Measurements from ENCODE around the gene SDK1. TPM values are rescaled to one million over a fixed set of nuclear protein-coding genes. Genes with fewer than 3 reads are reported as not detected.

Gene SDK1
- total and polyA plus RNA-seq, 4 donors: 0.12 to 0.47 (median 0.36) TPM

DNA sequence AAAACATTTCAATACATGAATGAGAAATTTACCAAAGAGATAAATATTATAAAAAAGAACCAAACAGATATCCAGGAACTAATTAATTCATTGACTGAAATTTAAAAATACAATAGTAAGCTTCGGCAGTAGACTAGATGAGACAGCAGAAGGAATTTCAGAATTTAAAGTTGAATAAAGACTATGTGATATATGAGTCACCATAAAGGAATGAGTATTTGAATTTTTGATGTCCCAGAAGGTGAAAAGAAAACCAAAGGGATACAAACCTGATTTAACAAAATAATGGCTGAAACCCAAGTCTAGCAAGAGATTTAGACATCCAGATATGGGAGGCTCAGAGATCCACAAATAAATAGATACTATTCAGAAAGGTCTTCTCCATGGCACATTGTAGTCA, 757.1 kb downstream of the SDK1 start:
- TF ChIP-seq FOXA1 (IDR thresholded peaks at IDR 0.05) (no peak), TAF1 (conservative IDR thresholded peaks at IDR 0.05) (no peak), FOXA2 (IDR thresholded peaks at IDR 0.05) (no peak), EGR1 (IDR thresholded peaks at IDR 0.05; ENCODE audit: low read depth in 2 of 2) (no peak), ATF3 (IDR thresholded peaks at IDR 0.05) (no peak), HNF4G (IDR thresholded peaks at IDR 0.05) (no peak), ZBTB33 (IDR thresholded peaks at IDR 0.05) (no peak), RXRA (IDR thresholded peaks at IDR 0.05) (no peak), YY1 (IDR thresholded peaks at IDR 0.05) (no peak), HNF4A (conservative IDR thresholded peaks at IDR 0.05) (no peak)
- TF ChIP-seq, protein P1, sequence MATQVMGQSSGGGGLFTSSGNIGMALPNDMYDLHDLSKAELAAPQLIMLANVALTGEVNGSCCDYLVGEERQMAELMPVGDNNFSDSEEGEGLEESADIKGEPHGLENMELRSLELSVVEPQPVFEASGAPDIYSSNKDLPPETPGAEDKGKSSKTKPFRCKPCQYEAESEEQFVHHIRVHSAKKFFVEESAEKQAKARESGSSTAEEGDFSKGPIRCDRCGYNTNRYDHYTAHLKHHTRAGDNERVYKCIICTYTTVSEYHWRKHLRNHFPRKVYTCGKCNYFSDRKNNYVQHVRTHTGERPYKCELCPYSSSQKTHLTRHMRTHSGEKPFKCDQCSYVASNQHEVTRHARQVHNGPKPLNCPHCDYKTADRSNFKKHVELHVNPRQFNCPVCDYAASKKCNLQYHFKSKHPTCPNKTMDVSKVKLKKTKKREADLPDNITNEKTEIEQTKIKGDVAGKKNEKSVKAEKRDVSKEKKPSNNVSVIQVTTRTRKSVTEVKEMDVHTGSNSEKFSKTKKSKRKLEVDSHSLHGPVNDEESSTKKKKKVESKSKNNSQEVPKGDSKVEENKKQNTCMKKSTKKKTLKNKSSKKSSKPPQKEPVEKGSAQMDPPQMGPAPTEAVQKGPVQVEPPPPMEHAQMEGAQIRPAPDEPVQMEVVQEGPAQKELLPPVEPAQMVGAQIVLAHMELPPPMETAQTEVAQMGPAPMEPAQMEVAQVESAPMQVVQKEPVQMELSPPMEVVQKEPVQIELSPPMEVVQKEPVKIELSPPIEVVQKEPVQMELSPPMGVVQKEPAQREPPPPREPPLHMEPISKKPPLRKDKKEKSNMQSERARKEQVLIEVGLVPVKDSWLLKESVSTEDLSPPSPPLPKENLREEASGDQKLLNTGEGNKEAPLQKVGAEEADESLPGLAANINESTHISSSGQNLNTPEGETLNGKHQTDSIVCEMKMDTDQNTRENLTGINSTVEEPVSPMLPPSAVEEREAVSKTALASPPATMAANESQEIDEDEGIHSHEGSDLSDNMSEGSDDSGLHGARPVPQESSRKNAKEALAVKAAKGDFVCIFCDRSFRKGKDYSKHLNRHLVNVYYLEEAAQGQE (IDR thresholded peaks at IDR 0.05): no peak
- TF ChIP-seq, protein P2, sequence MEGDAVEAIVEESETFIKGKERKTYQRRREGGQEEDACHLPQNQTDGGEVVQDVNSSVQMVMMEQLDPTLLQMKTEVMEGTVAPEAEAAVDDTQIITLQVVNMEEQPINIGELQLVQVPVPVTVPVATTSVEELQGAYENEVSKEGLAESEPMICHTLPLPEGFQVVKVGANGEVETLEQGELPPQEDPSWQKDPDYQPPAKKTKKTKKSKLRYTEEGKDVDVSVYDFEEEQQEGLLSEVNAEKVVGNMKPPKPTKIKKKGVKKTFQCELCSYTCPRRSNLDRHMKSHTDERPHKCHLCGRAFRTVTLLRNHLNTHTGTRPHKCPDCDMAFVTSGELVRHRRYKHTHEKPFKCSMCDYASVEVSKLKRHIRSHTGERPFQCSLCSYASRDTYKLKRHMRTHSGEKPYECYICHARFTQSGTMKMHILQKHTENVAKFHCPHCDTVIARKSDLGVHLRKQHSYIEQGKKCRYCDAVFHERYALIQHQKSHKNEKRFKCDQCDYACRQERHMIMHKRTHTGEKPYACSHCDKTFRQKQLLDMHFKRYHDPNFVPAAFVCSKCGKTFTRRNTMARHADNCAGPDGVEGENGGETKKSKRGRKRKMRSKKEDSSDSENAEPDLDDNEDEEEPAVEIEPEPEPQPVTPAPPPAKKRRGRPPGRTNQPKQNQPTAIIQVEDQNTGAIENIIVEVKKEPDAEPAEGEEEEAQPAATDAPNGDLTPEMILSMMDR (IDR thresholded peaks at IDR 0.05; ENCODE audit: low read depth, low read length, missing input control): no peak
- Histone ChIP-seq H3K27me3 (ENCODE audit: control insufficient read depth in 4 of 4, insufficient read depth in 4 of 4, low read length in 3 of 4) (no peaks in the 10 kb centered on the region), H3K4me1 (ENCODE audit: control insufficient read depth in 4 of 4, insufficient read depth in 4 of 4, low read length in 3 of 4) (no peaks in the 10 kb centered on the region), H3K27ac (ENCODE audit: low read depth in 1 of 2, low read length in 2 of 2) (no peak overlapping the region), H3K9ac (ENCODE audit: low read depth in 1 of 2, low read length in 2 of 2) (no peak overlapping the region), H3K36me3 (ENCODE audit: control insufficient read depth in 4 of 4, insufficient read depth in 3 of 4, low read depth in 1 of 4, low read length in 3 of 4) (no peaks in the 10 kb centered on the region), H3K9me3 (ENCODE audit: control insufficient read depth in 4 of 4, low read length in 3 of 4) (no peaks in the 10 kb centered on the region), H3K4me3 (ENCODE audit: low read depth in 1 of 3, low read length in 3 of 3) (no peak overlapping the region)
- no peak for DNase-seq (ENCODE audit: low spot score)
- WGBS: 91% methylated on average over 1 of the region's 1 CpG

DNA sequence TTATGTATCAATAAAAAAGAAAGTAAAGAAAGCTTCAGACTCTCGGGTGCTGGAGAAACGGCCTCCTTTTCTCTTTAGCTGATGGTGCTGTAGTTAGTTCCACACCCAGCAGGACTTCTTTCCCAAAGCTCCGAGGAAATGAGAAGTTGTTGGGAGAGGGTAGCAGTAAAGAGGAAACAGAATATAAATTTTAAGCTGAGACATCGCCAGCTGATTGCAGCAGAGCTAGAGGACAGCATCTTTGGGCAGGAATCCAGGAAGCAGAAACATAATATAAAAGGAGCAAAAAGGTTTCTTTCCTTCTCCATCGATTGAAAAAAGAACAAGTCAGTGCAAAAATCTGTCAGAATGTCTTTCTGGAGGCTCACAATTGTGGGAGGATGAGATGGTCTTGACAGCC, 764.1 kb downstream of the SDK1 start:
- no peaks in the 10 kb centered on the region for H3K4me1 ChIP-seq (ENCODE audit: control insufficient read depth in 4 of 4, insufficient read depth in 4 of 4, low read length in 3 of 4)
- H3K9me3 ChIP-seq (ENCODE audit: control insufficient read depth in 4 of 4, low read length in 3 of 4): no peaks in the 10 kb centered on the region
- 53% methylated on average over 5 of the region's 5 CpGs for WGBS
- H3K4me3 ChIP-seq (ENCODE audit: low read depth in 1 of 3, low read length in 3 of 3): no peak overlapping the region
- H3K9ac ChIP-seq (ENCODE audit: low read depth in 1 of 2, low read length in 2 of 2): no peak overlapping the region
- TF ChIP-seq ATF3 (IDR thresholded peaks at IDR 0.05): no peak
- no peak for TF ChIP-seq RAD21 (IDR thresholded peaks at IDR 0.05)
- TF ChIP-seq RXRA (IDR thresholded peaks at IDR 0.05): no peak
- no peak for TF ChIP-seq HNF4G (IDR thresholded peaks at IDR 0.05)
- TF ChIP-seq, protein P3, sequence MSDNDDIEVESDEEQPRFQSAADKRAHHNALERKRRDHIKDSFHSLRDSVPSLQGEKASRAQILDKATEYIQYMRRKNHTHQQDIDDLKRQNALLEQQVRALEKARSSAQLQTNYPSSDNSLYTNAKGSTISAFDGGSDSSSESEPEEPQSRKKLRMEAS (IDR thresholded peaks at IDR 0.05): no peak
- no peak for TF ChIP-seq FOXA1 (IDR thresholded peaks at IDR 0.05)
- TF ChIP-seq EGR1 (IDR thresholded peaks at IDR 0.05; ENCODE audit: low read depth in 2 of 2): no peak
- no peak for TF ChIP-seq JUND (IDR thresholded peaks at IDR 0.05)
- TF ChIP-seq, protein P1 (IDR thresholded peaks at IDR 0.05): no peak
- no peak for TF ChIP-seq SP1 (IDR thresholded peaks at IDR 0.05)
- no peak for DNase-seq (ENCODE audit: low spot score)
- H3K36me3 ChIP-seq (ENCODE audit: control insufficient read depth in 4 of 4, insufficient read depth in 3 of 4, low read depth in 1 of 4, low read length in 3 of 4): no peaks in the 10 kb centered on the region
- no peak overlapping the region for H3K27ac ChIP-seq (ENCODE audit: low read depth in 1 of 2, low read length in 2 of 2)
- no peaks in the 10 kb centered on the region for H3K27me3 ChIP-seq (ENCODE audit: control insufficient read depth in 4 of 4, insufficient read depth in 4 of 4, low read length in 3 of 4)

Measured in liver (tissue), 9 donors.